ENCODE measurements around the gene ST3GAL4. TPM values are rescaled to one million over a fixed set of nuclear protein-coding genes. Genes with fewer than 3 reads are reported as not detected.

ST3GAL4 gene
- total RNA-seq, 1 donor from 2014 or later = 15.6 TPM

DNA sequence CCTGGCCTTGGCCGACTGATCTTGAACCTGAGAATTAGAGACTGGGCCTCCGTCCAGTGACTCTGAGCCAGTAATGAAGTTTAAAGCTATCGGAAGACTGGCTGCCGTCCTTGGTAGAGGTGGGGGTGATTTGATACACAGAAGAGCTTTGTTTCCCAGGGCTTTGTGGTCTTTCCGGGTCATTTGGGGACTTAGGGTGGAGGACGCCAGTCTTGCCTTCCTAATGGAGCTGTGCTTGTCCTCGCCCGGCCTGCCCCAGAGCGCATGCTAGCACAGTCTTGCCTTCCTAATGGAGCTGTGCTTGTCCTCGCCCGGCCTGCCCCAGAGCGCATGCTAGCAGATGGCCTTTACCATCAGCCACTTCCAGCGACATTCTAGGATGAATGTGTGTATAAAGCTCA lies 65.8 kb downstream of the ST3GAL4 start:
- Mint-ChIP-seq H3K9me3 (no peaks in the 10 kb centered on the region), H3K4me3 (no peak overlapping the region), H3K4me1 (peaks cover 6% of the 10 kb centered on the region), H3K36me3 (no peaks in the 10 kb centered on the region), H3K27ac (no peak overlapping the region), H3K27me3 (ENCODE audit: low read depth) (no peaks in the 10 kb centered on the region)
- no peak for DNase-seq (ENCODE audit: low spot score in 2 of 2, unreplicated experiment in 2 of 2)
- TF ChIP-seq CTCF (IDR thresholded peaks at IDR 0.05; ENCODE audit: unreplicated experiment) = no peak

DNA sequence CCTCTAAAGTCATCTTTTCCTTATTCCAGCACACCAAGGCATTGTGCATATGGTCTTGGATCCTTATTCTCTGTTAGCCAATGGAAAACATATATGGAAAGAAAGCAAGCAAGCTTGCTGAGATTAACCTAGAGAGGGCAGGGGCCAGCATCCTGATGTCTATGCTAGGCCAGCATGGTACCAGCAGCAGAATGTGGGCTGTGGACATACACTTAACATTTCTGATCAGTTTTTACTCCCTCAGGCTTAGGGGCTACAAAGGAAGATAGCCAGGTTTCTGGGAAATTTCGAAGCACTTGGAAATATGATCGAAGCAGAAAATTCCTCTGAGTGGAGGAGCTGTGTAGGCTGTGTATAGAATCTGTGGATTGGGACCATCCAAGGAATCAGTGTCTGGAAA lies 67.0 kb downstream of the ST3GAL4 start:
- Mint-ChIP-seq H3K9me3 (no peaks in the 10 kb centered on the region), H3K36me3 (no peaks in the 10 kb centered on the region), H3K4me3 (no peak overlapping the region), H3K27me3 (ENCODE audit: low read depth) (no peaks in the 10 kb centered on the region), H3K27ac (no peak overlapping the region), H3K4me1 (peaks cover 6% of the 10 kb centered on the region)
- TF ChIP-seq CTCF (IDR thresholded peaks at IDR 0.05; ENCODE audit: unreplicated experiment) = no peak
- no peak for DNase-seq (ENCODE audit: low spot score in 2 of 2, unreplicated experiment in 2 of 2)

- H3K4me1 Mint-ChIP-seq = peaks cover 6% of the 10 kb centered on the region
- no peaks in the 10 kb centered on the region for H3K27me3 Mint-ChIP-seq (ENCODE audit: low read depth)
- no peaks in the 10 kb centered on the region for H3K36me3 Mint-ChIP-seq
- no peak for TF ChIP-seq CTCF (IDR thresholded peaks at IDR 0.05; ENCODE audit: unreplicated experiment)
- H3K4me3 Mint-ChIP-seq = no peak overlapping the region
- DNase-seq (ENCODE audit: low spot score in 2 of 2, unreplicated experiment in 2 of 2) = no peak
- no peak overlapping the region for H3K27ac Mint-ChIP-seq
- no peaks in the 10 kb centered on the region for H3K9me3 Mint-ChIP-seq
Measured at GRCh38 chr11:126423154-126423553, 67.7 kb downstream of the ST3GAL4 start.

DNA sequence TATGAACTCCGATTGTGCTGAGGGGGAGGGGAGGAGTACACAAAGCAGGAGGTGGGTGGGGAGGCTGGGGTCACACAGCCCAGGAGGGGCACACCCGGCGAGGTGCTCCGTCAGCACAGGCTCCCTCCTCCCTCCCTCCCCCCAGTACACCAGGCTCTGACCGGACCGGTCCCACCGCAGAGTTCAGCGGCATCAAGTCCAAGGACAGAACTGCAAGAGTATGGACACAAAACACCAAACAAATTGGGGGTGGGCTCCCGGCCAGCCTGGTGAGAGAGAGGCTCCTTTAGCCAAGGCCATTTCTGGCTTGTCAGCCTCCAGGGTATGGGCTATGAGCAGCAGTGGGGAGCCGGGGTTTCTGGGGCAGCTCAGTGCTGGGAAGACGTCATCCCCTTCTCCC lies 68.3 kb downstream of the ST3GAL4 start:
- TF ChIP-seq CTCF (IDR thresholded peaks at IDR 0.05; ENCODE audit: unreplicated experiment) = no peak
- no peaks in the 10 kb centered on the region for H3K27me3 Mint-ChIP-seq (ENCODE audit: low read depth)
- H3K36me3 Mint-ChIP-seq = no peaks in the 10 kb centered on the region
- no peak overlapping the region for H3K27ac Mint-ChIP-seq
- H3K4me1 Mint-ChIP-seq = peaks cover 6% of the 10 kb centered on the region
- H3K9me3 Mint-ChIP-seq = no peaks in the 10 kb centered on the region
- H3K4me3 Mint-ChIP-seq = no peak overlapping the region
- DNase-seq (ENCODE audit: low spot score in 2 of 2, unreplicated experiment in 2 of 2) = no peak

DNA sequence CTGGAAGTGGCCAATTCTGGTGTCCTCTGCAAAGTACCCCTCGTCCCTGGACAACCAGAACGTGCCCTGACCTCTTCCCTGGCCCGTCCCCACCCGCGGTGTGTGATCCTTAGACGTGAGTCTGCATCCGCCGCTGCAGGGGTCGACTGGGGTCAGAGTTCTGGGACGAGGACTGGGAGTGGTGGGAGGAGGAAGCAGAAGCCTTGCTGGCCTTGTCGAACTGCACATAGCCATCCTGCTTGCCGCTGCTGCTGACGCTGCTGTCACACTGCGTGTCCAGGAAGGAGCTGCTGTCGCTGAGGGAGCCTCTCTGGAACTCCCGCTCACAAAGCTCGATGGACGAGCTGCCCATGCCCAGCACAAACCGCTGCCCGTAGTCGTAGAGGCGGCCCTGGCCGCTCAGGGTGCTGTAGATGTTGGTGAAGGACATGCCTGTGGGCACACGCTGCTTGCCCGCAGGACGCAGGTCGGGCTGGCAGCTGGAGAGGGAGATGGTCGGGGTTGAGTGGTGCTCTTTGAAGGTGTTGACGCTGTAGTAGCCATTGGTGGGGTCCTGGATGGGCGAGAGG lies 69.1 kb downstream of the ST3GAL4 start:
- Mint-ChIP-seq H3K4me3 (no peak overlapping the region), H3K27me3 (ENCODE audit: low read depth) (no peaks in the 10 kb centered on the region), H3K36me3 (no peaks in the 10 kb centered on the region), H3K4me1 (peaks cover 6% of the 10 kb centered on the region), H3K9me3 (no peaks in the 10 kb centered on the region), H3K27ac (no peak overlapping the region)
- DNase-seq (ENCODE audit: low spot score in 2 of 2, unreplicated experiment in 2 of 2) = no peak
- TF ChIP-seq CTCF (IDR thresholded peaks at IDR 0.05; ENCODE audit: unreplicated experiment) = no peak

GRCh38 chr11:126426106-126426505 lies 70.6 kb downstream of the ST3GAL4 start:
- no peaks in the 10 kb centered on the region for H3K9me3 Mint-ChIP-seq
- H3K4me3 Mint-ChIP-seq = no peak overlapping the region
- no peaks in the 10 kb centered on the region for H3K36me3 Mint-ChIP-seq
- H3K27ac Mint-ChIP-seq = no peak overlapping the region
- no peak for TF ChIP-seq CTCF (IDR thresholded peaks at IDR 0.05; ENCODE audit: unreplicated experiment)
- no peak for DNase-seq (ENCODE audit: low spot score in 2 of 2, unreplicated experiment in 2 of 2)
- H3K27me3 Mint-ChIP-seq (ENCODE audit: low read depth) = no peaks in the 10 kb centered on the region
- no peaks in the 10 kb centered on the region for H3K4me1 Mint-ChIP-seq
